Skeletal muscle tissue (tissue), 4 donors: ENCODE measurements around the gene VPS41. TPM values are rescaled to one million over a fixed set of nuclear protein-coding genes. Genes with fewer than 3 reads are reported as not detected.

Experiments used
- H3K27ac ChIP-seq: one replicate; pipeline ENCODE4 v1.7.0; 2013; ENCODE audit warnings: mild to moderate bottlenecking, low read depth, low read length, inconsistent platforms
- H3K27me3 ChIP-seq, 3 donors: one replicate each; pipeline ENCODE4 v1.7.0; 2013; ENCODE audit warnings: low read length in 3 of 3; ENCODE audit not compliant: control insufficient read depth in 3 of 3, insufficient read depth in 3 of 3
- H3K36me3 ChIP-seq, 3 donors: one replicate each; pipeline ENCODE4 v1.7.0; 2013; ENCODE audit warnings: low read length in 3 of 3; ENCODE audit not compliant: control insufficient read depth in 3 of 3, insufficient read depth in 3 of 3
- H3K4me1 ChIP-seq, 3 donors: one replicate each; pipeline ENCODE4 v1.7.0; 2013; ENCODE audit warnings: low read length in 3 of 3, mild to moderate bottlenecking in 3 of 3; ENCODE audit not compliant: control insufficient read depth in 3 of 3, insufficient read depth in 3 of 3
- H3K4me3 ChIP-seq, 3 donors: one replicate each; pipeline ENCODE4 v1.7.0; 2013; ENCODE audit warnings: low read length in 3 of 3
- H3K9ac ChIP-seq, 3 donors: one replicate each; pipeline ENCODE4 v1.7.0; 2013; ENCODE audit warnings: low read length in 3 of 3, mild to moderate bottlenecking in 3 of 3, moderate library complexity in 2 of 3, low read depth in 1 of 3
- H3K9me3 ChIP-seq, 3 donors: one replicate each; pipeline ENCODE4 v1.7.0; 2013; ENCODE audit warnings: low read length in 3 of 3; ENCODE audit not compliant: control insufficient read depth in 3 of 3
- total RNA-seq: library from RNA; depleted of rRNA; stranded (reverse); fragments of >200 nt; gene quantifications from one replicate; pipeline ENCODE4 v1.2.3, GENCODE V29; 2014
- donor health status: Osteomylitis.

The VPS41 gene
- total RNA-seq, 1 donor from 2014 or later: 35.5 TPM

GRCh38 chr7:38694326-38694725 is 214.7 kb downstream of the VPS41 start:
- Histone ChIP-seq H3K27ac (no peak overlapping the region), H3K4me1 (no peaks in the 10 kb centered on the region), H3K9me3 (no peaks in the 10 kb centered on the region), H3K36me3 (no peaks in the 10 kb centered on the region), H3K9ac (no peak overlapping the region), H3K27me3 (no peaks in the 10 kb centered on the region), H3K4me3 (no peak overlapping the region)

- H3K9me3 ChIP-seq: no peaks in the 10 kb centered on the region
- H3K27ac ChIP-seq: no peak overlapping the region
- H3K9ac ChIP-seq: no peak overlapping the region
- no peak overlapping the region for H3K4me3 ChIP-seq
- no peaks in the 10 kb centered on the region for H3K4me1 ChIP-seq
- H3K27me3 ChIP-seq: no peaks in the 10 kb centered on the region
- no peaks in the 10 kb centered on the region for H3K36me3 ChIP-seq
These were observed 222.1 kb downstream of the VPS41 start for GRCh38 chr7:38686888-38687287.

GRCh38 chr7:38685851-38686250 is 223.1 kb downstream of the VPS41 start:
- H3K36me3 ChIP-seq: no peaks in the 10 kb centered on the region
- H3K4me1 ChIP-seq: no peaks in the 10 kb centered on the region
- no peak overlapping the region for H3K4me3 ChIP-seq
- H3K9ac ChIP-seq: no peak overlapping the region
- no peaks in the 10 kb centered on the region for H3K9me3 ChIP-seq
- H3K27me3 ChIP-seq: no peaks in the 10 kb centered on the region
- no peak overlapping the region for H3K27ac ChIP-seq

- Histone ChIP-seq H3K4me3 (no peak overlapping the region), H3K27me3 (no peaks in the 10 kb centered on the region), H3K9ac (no peak overlapping the region), H3K27ac (no peak overlapping the region), H3K4me1 (no peaks in the 10 kb centered on the region), H3K36me3 (no peaks in the 10 kb centered on the region), H3K9me3 (peaks cover 0 to 2% (median 0%) of the 10 kb centered on the region in 3 donors)
These were observed 226.4 kb downstream of the VPS41 start for GRCh38 chr7:38682606-38683005.

GRCh38 chr7:38681882-38682281 is 227.1 kb downstream of the VPS41 start:
- Histone ChIP-seq H3K4me3 (no peak overlapping the region), H3K27ac (no peak overlapping the region), H3K9ac (no peak overlapping the region), H3K36me3 (no peaks in the 10 kb centered on the region), H3K4me1 (no peaks in the 10 kb centered on the region), H3K27me3 (no peaks in the 10 kb centered on the region), H3K9me3 (peaks cover 0 to 2% (median 0%) of the 10 kb centered on the region in 3 donors)

GRCh38 chr7:38679419-38679818 is 229.6 kb downstream of the VPS41 start:
- H3K27ac ChIP-seq: no peak overlapping the region
- no peaks in the 10 kb centered on the region for H3K27me3 ChIP-seq
- H3K9me3 ChIP-seq: peaks cover 0 to 2% (median 0%) of the 10 kb centered on the region in 3 donors
- H3K9ac ChIP-seq: no peak overlapping the region
- no peaks in the 10 kb centered on the region for H3K36me3 ChIP-seq
- H3K4me3 ChIP-seq: no peak overlapping the region
- H3K4me1 ChIP-seq: peaks cover 0 to 4% (median 0%) of the 10 kb centered on the region in 3 donors

GRCh38 chr7:38678698-38679054 is 230.3 kb downstream of the VPS41 start:
- H3K4me3 ChIP-seq: no peak overlapping the region
- H3K9me3 ChIP-seq: peaks cover 0 to 2% (median 0%) of the 10 kb centered on the region in 3 donors
- H3K27ac ChIP-seq: no peak overlapping the region
- H3K9ac ChIP-seq: no peak overlapping the region
- no peaks in the 10 kb centered on the region for H3K36me3 ChIP-seq
- peaks cover 0 to 4% (median 0%) of the 10 kb centered on the region in 3 donors for H3K4me1 ChIP-seq
- no peaks in the 10 kb centered on the region for H3K27me3 ChIP-seq

- no peaks in the 10 kb centered on the region for H3K36me3 ChIP-seq
- H3K4me3 ChIP-seq: no peak overlapping the region
- no peak overlapping the region for H3K9ac ChIP-seq
- H3K27ac ChIP-seq: no peak overlapping the region
- H3K27me3 ChIP-seq: no peaks in the 10 kb centered on the region
- peaks cover 0 to 2% (median 0%) of the 10 kb centered on the region in 3 donors for H3K9me3 ChIP-seq
- peaks cover 0 to 4% (median 0%) of the 10 kb centered on the region in 3 donors for H3K4me1 ChIP-seq
These were observed 230.9 kb downstream of the VPS41 start for GRCh38 chr7:38677981-38678697.

- Histone ChIP-seq H3K4me1 (peaks cover 0 to 4% (median 0%) of the 10 kb centered on the region in 3 donors), H3K36me3 (no peaks in the 10 kb centered on the region), H3K27ac (no peak overlapping the region), H3K9me3 (peaks cover 0 to 2% (median 0%) of the 10 kb centered on the region in 3 donors), H3K4me3 (no peak overlapping the region), H3K27me3 (no peaks in the 10 kb centered on the region), H3K9ac (no peak overlapping the region)
These were observed 233.4 kb downstream of the VPS41 start for GRCh38 chr7:38675494-38676106.

GRCh38 chr7:38674513-38674912 is 234.5 kb downstream of the VPS41 start:
- Histone ChIP-seq H3K36me3 (no peaks in the 10 kb centered on the region), H3K27me3 (no peaks in the 10 kb centered on the region), H3K27ac (no peak overlapping the region)

More at GRCh38 chr7:38674513-38674912, 234.5 kb downstream of the VPS41 start:
- Histone ChIP-seq H3K4me1 (peaks cover 0 to 4% (median 0%) of the 10 kb centered on the region in 3 donors), H3K9me3 (peaks cover 0 to 2% (median 0%) of the 10 kb centered on the region in 3 donors), H3K9ac (no peak overlapping the region), H3K4me3 (no peak overlapping the region)
